Stomach (tissue), 9 donors: ENCODE measurements around the gene VKORC1. TPM values are rescaled to one million over a fixed set of nuclear protein-coding genes. Genes with fewer than 3 reads are reported as not detected.

Source experiments
- DNase-seq, 2 donors: peaks; one replicate each; pipeline versions ENCODE4 v3.0.0 to v3.0.0-alpha.2; 2013 to 2019
- H3K27ac ChIP-seq, 5 donors: fragments of 200-600 bp in 4 of 5; sonication (generic) in 4 of 5; one replicate each; pipeline ENCODE4 v1.5.1; 2013 to 2019; ENCODE audit warnings: mild to moderate bottlenecking in 1 of 5, moderate library complexity in 1 of 5
- H3K27me3 ChIP-seq, 3 donors: fragments of 200-600 bp; sonication (generic); one replicate each; pipeline ENCODE4 v1.5.1; 2017 to 2019; ENCODE audit warnings: mixed run types in 1 of 3
- H3K36me3 ChIP-seq, 4 donors: fragments of 200-600 bp; sonication (generic); 1 replicate in 3 of 4; 2 replicates in 1 of 4; pipeline ENCODE4 v1.5.1; 2016 to 2019
- H3K4me1 ChIP-seq, 4 donors: fragments of 200-600 bp; sonication (generic); one replicate each; pipeline ENCODE4 v1.5.1; 2016 to 2019
- H3K4me3 ChIP-seq, 4 donors: fragments of 200-600 bp; sonication (generic) in 3 of 4; one replicate each; pipeline ENCODE4 v1.5.1; 2016 to 2019; ENCODE audit warnings: mild to moderate bottlenecking in 1 of 4
- H3K9me3 ChIP-seq, 4 donors: fragments of 200-600 bp; sonication (generic); one replicate each; pipeline ENCODE4 v1.5.1; 2016 to 2019
- EP300 ChIP-seq: sonication (generic); formaldehyde crosslinking; IDR thresholded peaks from one replicate; pipeline ENCODE4 v1.6.1; 2017; ENCODE audit warnings: antibody characterized with exemption
- POLR2A ChIP-seq, 4 donors: fragments of 450-650 bp; IDR thresholded peaks; one replicate each; pipeline ENCODE4 v1.6.1; 2016; ENCODE audit warnings: antibody characterized with exemption in 4 of 4, control low read depth in 2 of 4, mild to moderate bottlenecking in 1 of 4, moderate library complexity in 1 of 4
- POLR2AphosphoS5 ChIP-seq, 3 donors: sonication (generic); formaldehyde crosslinking; IDR thresholded peaks; one replicate each; pipeline ENCODE4 v1.6.1; 2016; ENCODE audit warnings: antibody characterized with exemption in 3 of 3
- whole genome bisulfite sequencing, 5 donors: extraction: QIAGEN DNeasy Blood & Tissue Kit in 3 of 5; methylation state at CpG; one replicate each; pipeline versions ENCODE4 v1.1.5 to v1.1.7; 2013 to 2018; 5-methylcytosine and 5-hydroxymethylcytosine counted together
- intact Hi-C: fragments of 100-400 bp; cut with DNase I; formaldehyde crosslinking; loops from one replicate; pipeline ENCODE4 v1.15.1; 2023; ENCODE audit warnings: low total_unique reads
- polyA plus RNA-seq, 3 donors: library from polyadenylated mRNA; stranded (reverse); fragments of 200-250 nt; gene quantifications; one replicate each; pipeline ENCODE4 v1.2.3, GENCODE V29; 2013
- total RNA-seq, 5 donors: library from RNA; depleted of rRNA; stranded (reverse); fragments of >200 nt; gene quantifications; one replicate each; pipeline versions ENCODE4 v1.1.0 to v1.2.3, GENCODE V29; 2014 to 2016
- TF ChIP-seq, protein P1 (sequence below), 7 experiments: fragments of 450-650 bp in 4 of 7; fragments of 200-600 bp in 3 of 7; sonication (generic) in 3 of 7; IDR thresholded peaks; one replicate each; pipeline ENCODE4 v1.5.1; 2016 to 2019; ENCODE audit warnings: antibody characterized with exemption in 7 of 7, control low read depth in 2 of 7, mild to moderate bottlenecking in 1 of 7
- donor health status: healthy with polysubstance abuse.
- donor health status: Bipolar disorder and iron deficiency.
- donor health status: healthy.

The VKORC1 gene
- total and polyA plus RNA-seq, 8 donors = 20.1 to 191 (median 58.0) TPM

- DNase-seq = no peak
- TF ChIP-seq, protein P1, sequence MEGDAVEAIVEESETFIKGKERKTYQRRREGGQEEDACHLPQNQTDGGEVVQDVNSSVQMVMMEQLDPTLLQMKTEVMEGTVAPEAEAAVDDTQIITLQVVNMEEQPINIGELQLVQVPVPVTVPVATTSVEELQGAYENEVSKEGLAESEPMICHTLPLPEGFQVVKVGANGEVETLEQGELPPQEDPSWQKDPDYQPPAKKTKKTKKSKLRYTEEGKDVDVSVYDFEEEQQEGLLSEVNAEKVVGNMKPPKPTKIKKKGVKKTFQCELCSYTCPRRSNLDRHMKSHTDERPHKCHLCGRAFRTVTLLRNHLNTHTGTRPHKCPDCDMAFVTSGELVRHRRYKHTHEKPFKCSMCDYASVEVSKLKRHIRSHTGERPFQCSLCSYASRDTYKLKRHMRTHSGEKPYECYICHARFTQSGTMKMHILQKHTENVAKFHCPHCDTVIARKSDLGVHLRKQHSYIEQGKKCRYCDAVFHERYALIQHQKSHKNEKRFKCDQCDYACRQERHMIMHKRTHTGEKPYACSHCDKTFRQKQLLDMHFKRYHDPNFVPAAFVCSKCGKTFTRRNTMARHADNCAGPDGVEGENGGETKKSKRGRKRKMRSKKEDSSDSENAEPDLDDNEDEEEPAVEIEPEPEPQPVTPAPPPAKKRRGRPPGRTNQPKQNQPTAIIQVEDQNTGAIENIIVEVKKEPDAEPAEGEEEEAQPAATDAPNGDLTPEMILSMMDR (IDR thresholded peaks at IDR 0.05) = no peak
- TF ChIP-seq POLR2A (IDR thresholded peaks at IDR 0.05) (no peak), POLR2AphosphoS5 (IDR thresholded peaks at IDR 0.05) (no peak), EP300 (no peak)
- peaks cover 54 to 85% (median 84%) of the 10 kb centered on the region in 4 donors for H3K36me3 ChIP-seq
- H3K9me3 ChIP-seq = no peaks in the 10 kb centered on the region
- H3K4me3 ChIP-seq = no peak overlapping the region
- H3K27me3 ChIP-seq = no peaks in the 10 kb centered on the region
- 74 to 89% (median 85%) methylated on average over 12 to 13 of the region's 13 CpGs for WGBS, 5 donors
- intact Hi-C loops = no loop called here
- H3K4me1 ChIP-seq = peaks cover 11 to 57% (median 42%) of the 10 kb centered on the region in 4 donors
- H3K27ac ChIP-seq = no peak overlapping the region
These were observed 15.2 kb downstream of the VKORC1 start for GRCh38 chr16:31079342-31079944.

GRCh38 chr16:31078597-31079341 lies 15.8 kb downstream of the VKORC1 start:
- intact Hi-C loops = no loop called here
- H3K27me3 ChIP-seq = no peaks in the 10 kb centered on the region
- no peak for DNase-seq
- H3K36me3 ChIP-seq = peaks cover 54 to 79% (median 78%) of the 10 kb centered on the region in 4 donors
- TF ChIP-seq POLR2A (IDR thresholded peaks at IDR 0.05) (no peak), EP300 (no peak), POLR2AphosphoS5 (IDR thresholded peaks at IDR 0.05) (no peak)
- TF ChIP-seq, protein P1 (IDR thresholded peaks at IDR 0.05) = no peak
- no peak overlapping the region for H3K27ac ChIP-seq
- WGBS, 5 donors = 91 to 96% (median 92%) methylated on average over 10 to 15 of the region's 15 CpGs
- H3K4me1 ChIP-seq = peaks cover 11 to 57% (median 42%) of the 10 kb centered on the region in 4 donors
- H3K9me3 ChIP-seq = no peaks in the 10 kb centered on the region
- H3K4me3 ChIP-seq = no peak overlapping the region

- Histone ChIP-seq H3K9me3 (no peaks in the 10 kb centered on the region), H3K4me1 (peaks cover 12 to 59% (median 39%) of the 10 kb centered on the region in 4 donors), H3K36me3 (peaks cover 54 to 69% (median 68%) of the 10 kb centered on the region in 4 donors), H3K27me3 (no peaks in the 10 kb centered on the region), H3K27ac (no peak overlapping the region), H3K4me3 (no peak overlapping the region)
- WGBS, 5 donors = 90 to 96% (median 95%) methylated on average over 20 to 30 of the region's 30 CpGs
- no peak for DNase-seq
- intact Hi-C loops = no loop called here
- no peak for TF ChIP-seq POLR2AphosphoS5 (IDR thresholded peaks at IDR 0.05)
- TF ChIP-seq POLR2A (IDR thresholded peaks at IDR 0.05) = no peak
- no peak for TF ChIP-seq EP300
- TF ChIP-seq, protein P1 (IDR thresholded peaks at IDR 0.05) = no peak
These were observed 16.8 kb downstream of the VKORC1 start for GRCh38 chr16:31077592-31078396.

GRCh38 chr16:31077024-31077423 lies 17.6 kb downstream of the VKORC1 start:
- H3K4me1 ChIP-seq = peaks cover 20 to 59% (median 41%) of the 10 kb centered on the region in 4 donors
- H3K27me3 ChIP-seq = no peaks in the 10 kb centered on the region
- TF ChIP-seq POLR2AphosphoS5 (IDR thresholded peaks at IDR 0.05) (no peak), POLR2A (IDR thresholded peaks at IDR 0.05) (no peak), EP300 (no peak)
- TF ChIP-seq, protein P1 (IDR thresholded peaks at IDR 0.05) = no peak
- no peak overlapping the region for H3K27ac ChIP-seq
- DNase-seq = no peak
- intact Hi-C loops = no loop called here
- no peaks in the 10 kb centered on the region for H3K9me3 ChIP-seq
- H3K4me3 ChIP-seq = no peak overlapping the region
- 94 to 99% (median 97%) methylated on average over 12 to 13 of the region's 13 CpGs for WGBS, 5 donors
- peaks cover 54 to 61% (median 60%) of the 10 kb centered on the region in 4 donors for H3K36me3 ChIP-seq
